CD4-positive, alpha-beta T cell (primary cell): ENCODE data around the gene CLDN11. TPM values are rescaled to one million over a fixed set of nuclear protein-coding genes. Genes with fewer than 3 reads are reported as not detected.

Source experiments
- ATAC-seq: fragments of 200-7000 bp; cut with Tn5 transposase; one replicate; pipeline ENCODE4 v1.10.0; 2022; ENCODE audit warnings: mild to moderate bottlenecking; ENCODE audit not compliant: poor library complexity
- CTCF ChIA-PET: fragments of 350-600 bp; sonication (Branson Sonifier 250); formaldehyde crosslinking; loops from one replicate; lab custom pipeline; 2021; ENCODE audit warnings: antibody characterized with exemption, inconsistent platforms; lab: Charles Lee
- POLR2A ChIA-PET: fragments of 350-600 bp; sonication (Branson Sonifier 250); formaldehyde crosslinking; loops from one replicate; lab custom pipeline; 2021; ENCODE audit warnings: antibody characterized with exemption, inconsistent platforms; lab: Charles Lee
- DNase-seq, 14 experiments: peaks; one replicate each; pipeline ENCODE4 v3.0.0-alpha.2; 2013 to 2020; ENCODE audit warnings: mixed read lengths in 2 of 14
- H3K27ac ChIP-seq, 2 donors: one replicate each; pipeline versions ENCODE4 v1.5.1 to v1.7.0; 2013; ENCODE audit warnings: low read length in 2 of 2, low read depth in 1 of 2, mild to moderate bottlenecking in 1 of 2
- H3K27me3 ChIP-seq, 2 experiments: 1 replicate in 1 of 2; 2 replicates in 1 of 2; pipeline versions ENCODE4 v1.6.1 to v1.7.0; 2013; ENCODE audit warnings: low read length in 2 of 2, control low read depth in 1 of 2, mild to moderate bottlenecking in 1 of 2, moderate library complexity in 1 of 2; ENCODE audit not compliant: insufficient read depth in 2 of 2, control insufficient read depth in 1 of 2
- H3K36me3 ChIP-seq: one replicate; pipeline ENCODE4 v1.6.1; 2013; ENCODE audit warnings: low read length, control low read depth; ENCODE audit not compliant: insufficient read depth
- H3K4me1 ChIP-seq: one replicate; pipeline ENCODE4 v1.6.1; 2013; ENCODE audit warnings: low read length, control low read depth; ENCODE audit not compliant: insufficient read depth
- H3K4me3 ChIP-seq: one replicate; pipeline ENCODE4 v1.5.1; 2013; ENCODE audit warnings: mild to moderate bottlenecking, low read length, moderate library complexity
- H3K9me3 ChIP-seq, 2 experiments: 1 replicate in 1 of 2; 2 replicates in 1 of 2; pipeline versions ENCODE4 v1.6.1 to v1.7.0; 2013; ENCODE audit warnings: low read length in 2 of 2, mild to moderate bottlenecking in 2 of 2, control low read depth in 1 of 2, moderate library complexity in 1 of 2; ENCODE audit not compliant: control insufficient read depth in 1 of 2, insufficient read depth in 1 of 2
- H3K27ac Mint-ChIP-seq: one replicate; pipeline ENCODE4 v1.8.0; 2020; ENCODE audit warnings: mixed read lengths
- H3K27me3 Mint-ChIP-seq: one replicate; pipeline ENCODE4 v1.8.0; 2021; ENCODE audit warnings: mixed read lengths
- H3K36me3 Mint-ChIP-seq: one replicate; pipeline ENCODE4 v1.8.0; 2021; ENCODE audit warnings: low read depth, mixed read lengths
- H3K4me1 Mint-ChIP-seq: one replicate; pipeline ENCODE4 v1.8.0; 2021; ENCODE audit warnings: low read depth, mixed read lengths
- H3K4me3 Mint-ChIP-seq: one replicate; pipeline ENCODE4 v1.8.0; 2020; ENCODE audit warnings: mild to moderate bottlenecking, mixed read lengths
- H3K9me3 Mint-ChIP-seq: one replicate; pipeline ENCODE4 v1.8.0; 2020; ENCODE audit warnings: mixed read lengths
- CTCF ChIP-seq: fragments of 200-600 bp; IDR thresholded peaks from one replicate; pipeline ENCODE4 v1.8.0; 2022; ENCODE audit warnings: antibody characterized with exemption, mild to moderate bottlenecking
- intact Hi-C, 2 experiments: fragments of 100-400 bp; cut with DNase I in 1 of 2; cut with micrococcal nuclease in 1 of 2; formaldehyde crosslinking; loops; one replicate each; pipeline versions ENCODE4 v1.15.1 to v1.9.0; 2023 to 2025; cut with DNase I, micrococcal nuclease
- total RNA-seq, 174 experiments: library from RNA in 2 of 174; stranded (reverse) in 2 of 174; gene quantifications; one replicate each; pipeline ENCODE4 v1.2.3 and lab custom pipeline; 2021 to 2026

The CLDN11 gene
- total RNA-seq, 2 experiments from 2014 or later: not detected

- ATAC-seq (no peak), DNase-seq (no peak)
- no peak for TF ChIP-seq CTCF
- no peak overlapping the region for H3K27ac ChIP-seq
- no peaks in the 10 kb centered on the region for H3K9me3 Mint-ChIP-seq
- no peaks in the 10 kb centered on the region for H3K36me3 ChIP-seq
- H3K4me1 ChIP-seq: no peaks in the 10 kb centered on the region
- no peaks in the 10 kb centered on the region for H3K27me3 ChIP-seq
- no peak overlapping the region for H3K4me3 Mint-ChIP-seq
- H3K27me3 Mint-ChIP-seq: peaks cover 6% of the 10 kb centered on the region
- ChIA-PET POLR2A (no interaction called here), CTCF (no interaction called here)
- H3K4me3 ChIP-seq: no peak overlapping the region
- intact Hi-C loops: no loop called here
- H3K27ac Mint-ChIP-seq: no peak overlapping the region
- H3K4me1 Mint-ChIP-seq: no peaks in the 10 kb centered on the region
- no peaks in the 10 kb centered on the region for H3K9me3 ChIP-seq
- no peaks in the 10 kb centered on the region for H3K36me3 Mint-ChIP-seq
These were observed 29.9 kb downstream of the CLDN11 start for GRCh38 chr3:170448584-170448983.

GRCh38 chr3:170450039-170450438, 31.4 kb downstream of the CLDN11 start:
- Mint-ChIP-seq H3K27ac (no peak overlapping the region), H3K36me3 (no peaks in the 10 kb centered on the region), H3K9me3 (no peaks in the 10 kb centered on the region), H3K27me3 (peaks cover under 1% of the 10 kb centered on the region), H3K4me1 (no peaks in the 10 kb centered on the region), H3K4me3 (no peak overlapping the region)
- Histone ChIP-seq H3K4me1 (no peaks in the 10 kb centered on the region), H3K4me3 (no peak overlapping the region), H3K36me3 (no peaks in the 10 kb centered on the region), H3K27ac (no peak overlapping the region), H3K9me3 (no peaks in the 10 kb centered on the region), H3K27me3 (no peaks in the 10 kb centered on the region)
- TF ChIP-seq CTCF: no peak
- no peak for DNase-seq
- no peak for ATAC-seq
- CTCF ChIA-PET: interaction anchor here (1.7 kb wide), 1 partner anchor 19 kb away, joined by 4 read pairs; no protein-coding TSS in a partner anchor
- intact Hi-C loops: no loop called here
- POLR2A ChIA-PET: no interaction called here

- H3K4me3 ChIP-seq: no peak overlapping the region
- no peaks in the 10 kb centered on the region for H3K9me3 Mint-ChIP-seq
- TF ChIP-seq CTCF: no peak
- no peak overlapping the region for H3K4me3 Mint-ChIP-seq
- DNase-seq: no peak
- no peaks in the 10 kb centered on the region for H3K36me3 Mint-ChIP-seq
- H3K4me1 Mint-ChIP-seq: no peaks in the 10 kb centered on the region
- H3K9me3 ChIP-seq: no peaks in the 10 kb centered on the region
- intact Hi-C loops: no loop called here
- peaks cover 5% of the 10 kb centered on the region for H3K27me3 Mint-ChIP-seq
- no peaks in the 10 kb centered on the region for H3K27me3 ChIP-seq
- ChIA-PET POLR2A (no interaction called here), CTCF (no interaction called here)
- no peak for ATAC-seq
- no peak overlapping the region for H3K27ac Mint-ChIP-seq
- no peak overlapping the region for H3K27ac ChIP-seq
- H3K36me3 ChIP-seq: no peaks in the 10 kb centered on the region
- no peaks in the 10 kb centered on the region for H3K4me1 ChIP-seq
These were observed 35.8 kb downstream of the CLDN11 start for GRCh38 chr3:170454509-170454908.
